ENCODE data around the gene OTOGL.

OTOGL gene

GRCh38 chr12:80189241-80189640 lies 89.9 kb downstream of the OTOGL start:
- Mint-ChIP-seq H3K27me3 (peaks cover 4% of the 10 kb centered on the region), H3K4me3 (no peak overlapping the region), H3K36me3 (no peaks in the 10 kb centered on the region), H3K27ac (no peak overlapping the region), H3K4me1 (peaks cover 5% of the 10 kb centered on the region), H3K9me3 (no peaks in the 10 kb centered on the region)

- peaks cover 4% of the 10 kb centered on the region for H3K27me3 Mint-ChIP-seq
- H3K4me1 Mint-ChIP-seq, result peaks cover 5% of the 10 kb centered on the region
- H3K9me3 Mint-ChIP-seq, result no peaks in the 10 kb centered on the region
- no peaks in the 10 kb centered on the region for H3K36me3 Mint-ChIP-seq
- H3K4me3 Mint-ChIP-seq, result no peak overlapping the region
- H3K27ac Mint-ChIP-seq, result no peak overlapping the region
These were observed 90.7 kb downstream of the OTOGL start for GRCh38 chr12:80190001-80190400.

GRCh38 chr12:80192087-80192486 lies 92.8 kb downstream of the OTOGL start:
- peaks cover 5% of the 10 kb centered on the region for H3K4me1 Mint-ChIP-seq
- H3K9me3 Mint-ChIP-seq, result no peaks in the 10 kb centered on the region
- no peaks in the 10 kb centered on the region for H3K36me3 Mint-ChIP-seq
- no peak overlapping the region for H3K4me3 Mint-ChIP-seq
- H3K27ac Mint-ChIP-seq, result no peak overlapping the region
- H3K27me3 Mint-ChIP-seq, result peaks cover 4% of the 10 kb centered on the region

- H3K36me3 Mint-ChIP-seq, result no peaks in the 10 kb centered on the region
- H3K27ac Mint-ChIP-seq, result no peak overlapping the region
- H3K4me3 Mint-ChIP-seq, result no peak overlapping the region
- H3K4me1 Mint-ChIP-seq, result no peaks in the 10 kb centered on the region
- H3K9me3 Mint-ChIP-seq, result no peaks in the 10 kb centered on the region
- H3K27me3 Mint-ChIP-seq, result peaks cover 4% of the 10 kb centered on the region
These were observed 94.5 kb downstream of the OTOGL start for GRCh38 chr12:80193865-80194264.

GRCh38 chr12:80195074-80195726 lies 95.9 kb downstream of the OTOGL start:
- Mint-ChIP-seq H3K27me3 (peaks cover 4% of the 10 kb centered on the region), H3K4me3 (no peak overlapping the region), H3K9me3 (no peaks in the 10 kb centered on the region), H3K36me3 (no peaks in the 10 kb centered on the region), H3K27ac (no peak overlapping the region), H3K4me1 (no peaks in the 10 kb centered on the region)

GRCh38 chr12:80195737-80196136 lies 96.4 kb downstream of the OTOGL start:
- no peak overlapping the region for H3K4me3 Mint-ChIP-seq
- H3K27me3 Mint-ChIP-seq, result peaks cover 4% of the 10 kb centered on the region
- no peaks in the 10 kb centered on the region for H3K36me3 Mint-ChIP-seq
- no peaks in the 10 kb centered on the region for H3K9me3 Mint-ChIP-seq
- no peak overlapping the region for H3K27ac Mint-ChIP-seq
- H3K4me1 Mint-ChIP-seq, result no peaks in the 10 kb centered on the region

GRCh38 chr12:80196419-80196818 lies 97.1 kb downstream of the OTOGL start:
- no peaks in the 10 kb centered on the region for H3K36me3 Mint-ChIP-seq
- no peaks in the 10 kb centered on the region for H3K9me3 Mint-ChIP-seq
- no peak overlapping the region for H3K4me3 Mint-ChIP-seq
- no peaks in the 10 kb centered on the region for H3K4me1 Mint-ChIP-seq
- H3K27ac Mint-ChIP-seq, result no peak overlapping the region
- H3K27me3 Mint-ChIP-seq, result peaks cover 4% of the 10 kb centered on the region

- H3K4me1 Mint-ChIP-seq, result no peaks in the 10 kb centered on the region
- no peak overlapping the region for H3K27ac Mint-ChIP-seq
- H3K36me3 Mint-ChIP-seq, result no peaks in the 10 kb centered on the region
These were observed 99.5 kb downstream of the OTOGL start for GRCh38 chr12:80198782-80199337.

GRCh38 chr12:80199931-80200330 lies 100.6 kb downstream of the OTOGL start:
- Mint-ChIP-seq H3K27me3 (peaks cover 2% of the 10 kb centered on the region), H3K9me3 (no peaks in the 10 kb centered on the region), H3K36me3 (no peaks in the 10 kb centered on the region), H3K4me3 (no peak overlapping the region), H3K27ac (no peak overlapping the region), H3K4me1 (no peaks in the 10 kb centered on the region)

More at GRCh38 chr12:80198782-80199337, 99.5 kb downstream of the OTOGL start:
- H3K27me3 Mint-ChIP-seq, result peaks cover 2% of the 10 kb centered on the region
- no peaks in the 10 kb centered on the region for H3K9me3 Mint-ChIP-seq
- no peak overlapping the region for H3K4me3 Mint-ChIP-seq

GRCh38 chr12:80200414-80200813 lies 101.1 kb downstream of the OTOGL start:
- Mint-ChIP-seq H3K9me3 (no peaks in the 10 kb centered on the region), H3K27ac (no peak overlapping the region), H3K4me3 (no peak overlapping the region), H3K27me3 (peaks cover 2% of the 10 kb centered on the region), H3K4me1 (no peaks in the 10 kb centered on the region), H3K36me3 (no peaks in the 10 kb centered on the region)

- peaks cover 2% of the 10 kb centered on the region for H3K27me3 Mint-ChIP-seq
- no peaks in the 10 kb centered on the region for H3K4me1 Mint-ChIP-seq
- no peak overlapping the region for H3K4me3 Mint-ChIP-seq
- no peak overlapping the region for H3K27ac Mint-ChIP-seq
- no peaks in the 10 kb centered on the region for H3K9me3 Mint-ChIP-seq
- H3K36me3 Mint-ChIP-seq, result no peaks in the 10 kb centered on the region
These were observed 102.6 kb downstream of the OTOGL start for GRCh38 chr12:80201908-80202307.

- H3K4me1 Mint-ChIP-seq, result no peaks in the 10 kb centered on the region
These were observed 106.6 kb downstream of the OTOGL start for GRCh38 chr12:80205960-80206359.

GRCh38 chr12:80208071-80208470 lies 108.7 kb downstream of the OTOGL start:
- Mint-ChIP-seq H3K4me3 (no peak overlapping the region), H3K27ac (no peak overlapping the region), H3K4me1 (no peaks in the 10 kb centered on the region), H3K36me3 (no peaks in the 10 kb centered on the region), H3K27me3 (peaks cover 6% of the 10 kb centered on the region), H3K9me3 (no peaks in the 10 kb centered on the region)

More at GRCh38 chr12:80205960-80206359, 106.6 kb downstream of the OTOGL start:
- peaks cover 2% of the 10 kb centered on the region for H3K27me3 Mint-ChIP-seq
- no peak overlapping the region for H3K4me3 Mint-ChIP-seq
- no peak overlapping the region for H3K27ac Mint-ChIP-seq
- no peaks in the 10 kb centered on the region for H3K36me3 Mint-ChIP-seq
- no peaks in the 10 kb centered on the region for H3K9me3 Mint-ChIP-seq

- no peak overlapping the region for H3K4me3 Mint-ChIP-seq
- H3K27me3 Mint-ChIP-seq, result peaks cover 6% of the 10 kb centered on the region
- H3K27ac Mint-ChIP-seq, result no peak overlapping the region
- H3K4me1 Mint-ChIP-seq, result no peaks in the 10 kb centered on the region
- no peaks in the 10 kb centered on the region for H3K36me3 Mint-ChIP-seq
- no peaks in the 10 kb centered on the region for H3K9me3 Mint-ChIP-seq
These were observed 112.3 kb downstream of the OTOGL start for GRCh38 chr12:80211671-80212070.

- H3K4me1 Mint-ChIP-seq, result no peaks in the 10 kb centered on the region
- H3K4me3 Mint-ChIP-seq, result no peak overlapping the region
- no peaks in the 10 kb centered on the region for H3K9me3 Mint-ChIP-seq
- H3K27ac Mint-ChIP-seq, result no peak overlapping the region
- H3K36me3 Mint-ChIP-seq, result no peaks in the 10 kb centered on the region
- H3K27me3 Mint-ChIP-seq, result peaks cover 6% of the 10 kb centered on the region
These were observed 113.8 kb downstream of the OTOGL start for GRCh38 chr12:80212938-80213645.

GRCh38 chr12:80213871-80214270 lies 114.5 kb downstream of the OTOGL start:
- Mint-ChIP-seq H3K9me3 (no peaks in the 10 kb centered on the region), H3K27me3 (peaks cover 7% of the 10 kb centered on the region), H3K36me3 (no peaks in the 10 kb centered on the region), H3K27ac (no peak overlapping the region), H3K4me3 (no peak overlapping the region), H3K4me1 (no peaks in the 10 kb centered on the region)

Data from activated naive CD4-positive, alpha-beta T cell treated with anti-CD3 and anti-CD28 coated beads, Interleukin-2, amount 50 U/mL, for 24 hours (primary cell).